ENCODE measurements around the gene KIAA1328.
"Not testable (repeated sequence)": the region's sequence is repeated elsewhere in the genome, so short reads cannot be mapped to it uniquely, and the experiment has no call there.

Gene KIAA1328

DNA sequence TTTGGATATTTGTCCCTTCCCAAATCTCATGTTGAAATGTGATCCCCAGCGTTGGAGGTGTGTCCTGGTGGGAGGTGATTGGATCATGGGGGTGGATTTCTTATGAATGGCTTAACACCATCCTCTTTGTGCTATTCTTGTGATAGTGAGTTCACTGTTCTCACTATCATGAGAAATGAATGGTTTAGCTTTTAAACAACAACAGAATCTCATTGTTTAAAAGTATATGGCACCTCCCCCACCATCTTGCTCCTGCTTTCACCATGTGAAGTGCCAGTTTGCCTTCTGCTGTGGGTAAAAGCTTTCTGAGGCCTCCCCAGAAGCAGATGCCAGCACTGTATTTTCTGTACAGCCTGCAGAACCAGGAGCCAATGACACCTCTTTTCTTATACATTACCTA is 38.1 kb downstream of the KIAA1328 start:
- H2AFZ ChIP-seq (ENCODE audit: low read depth, low read length, severe bottlenecking) = no peak overlapping the region
- no peaks in the 10 kb centered on the region for H3K27me3 ChIP-seq (ENCODE audit: low read length)
- H3K9me2 ChIP-seq (replicated peaks; ENCODE audit: insufficient read depth, low read length) = no peaks in the 10 kb centered on the region
- H3K9me3 ChIP-seq (ENCODE audit: insufficient read depth, low read length) = no peaks in the 10 kb centered on the region
- no peak overlapping the region for H3K27ac ChIP-seq (ENCODE audit: low read depth, low read length)
- no peaks in the 10 kb centered on the region for H3K36me3 ChIP-seq (ENCODE audit: low read length)
- TF ChIP-seq EZH2phosphoT487 (conservative IDR thresholded peaks at IDR 0.05; ENCODE audit: low read length) = no peak
- TF ChIP-seq, protein P1, sequence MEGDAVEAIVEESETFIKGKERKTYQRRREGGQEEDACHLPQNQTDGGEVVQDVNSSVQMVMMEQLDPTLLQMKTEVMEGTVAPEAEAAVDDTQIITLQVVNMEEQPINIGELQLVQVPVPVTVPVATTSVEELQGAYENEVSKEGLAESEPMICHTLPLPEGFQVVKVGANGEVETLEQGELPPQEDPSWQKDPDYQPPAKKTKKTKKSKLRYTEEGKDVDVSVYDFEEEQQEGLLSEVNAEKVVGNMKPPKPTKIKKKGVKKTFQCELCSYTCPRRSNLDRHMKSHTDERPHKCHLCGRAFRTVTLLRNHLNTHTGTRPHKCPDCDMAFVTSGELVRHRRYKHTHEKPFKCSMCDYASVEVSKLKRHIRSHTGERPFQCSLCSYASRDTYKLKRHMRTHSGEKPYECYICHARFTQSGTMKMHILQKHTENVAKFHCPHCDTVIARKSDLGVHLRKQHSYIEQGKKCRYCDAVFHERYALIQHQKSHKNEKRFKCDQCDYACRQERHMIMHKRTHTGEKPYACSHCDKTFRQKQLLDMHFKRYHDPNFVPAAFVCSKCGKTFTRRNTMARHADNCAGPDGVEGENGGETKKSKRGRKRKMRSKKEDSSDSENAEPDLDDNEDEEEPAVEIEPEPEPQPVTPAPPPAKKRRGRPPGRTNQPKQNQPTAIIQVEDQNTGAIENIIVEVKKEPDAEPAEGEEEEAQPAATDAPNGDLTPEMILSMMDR (IDR thresholded peaks at IDR 0.05; ENCODE audit: insufficient read depth, low read length, poor library complexity, severe bottlenecking) = no peak
- H3K4me2 ChIP-seq (ENCODE audit: low read depth, low read length, poor library complexity, severe bottlenecking) = no peak overlapping the region
- H4K20me1 ChIP-seq (ENCODE audit: low read depth, low read length) = no peaks in the 10 kb centered on the region
- no peaks in the 10 kb centered on the region for H3K79me2 ChIP-seq (ENCODE audit: insufficient read depth, low read length)
- no peaks in the 10 kb centered on the region for H3F3A ChIP-seq (ENCODE audit: insufficient read depth)
- no peak overlapping the region for H3K4me3 ChIP-seq (ENCODE audit: insufficient read depth, low read length, poor library complexity, severe bottlenecking)
- no peak overlapping the region for H3K9ac ChIP-seq (ENCODE audit: low read length)

DNA sequence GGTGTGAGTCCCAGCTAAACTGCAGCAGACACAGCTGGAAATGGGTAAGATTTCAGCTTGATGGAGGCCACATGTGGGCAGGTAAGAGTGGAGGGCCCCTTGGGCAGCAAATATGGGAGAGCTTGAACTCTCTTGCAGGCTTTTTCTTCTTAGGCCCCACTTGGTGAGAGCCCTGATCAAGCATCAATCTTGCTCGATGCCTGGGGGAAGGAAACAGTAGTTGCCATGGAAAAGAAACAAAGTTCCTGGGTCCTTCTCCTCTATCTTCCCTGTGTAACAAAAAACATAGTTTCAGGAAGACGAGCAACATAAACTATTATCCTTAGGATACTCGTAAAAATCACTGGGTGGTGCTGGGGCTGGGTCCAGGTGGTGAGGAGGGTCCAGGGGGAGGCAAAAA is 42.9 kb downstream of the KIAA1328 start:
- H3F3A ChIP-seq (ENCODE audit: insufficient read depth) = no peaks in the 10 kb centered on the region
- TF ChIP-seq EZH2phosphoT487 (conservative IDR thresholded peaks at IDR 0.05; ENCODE audit: low read length) = no peak
- TF ChIP-seq, protein P1 (IDR thresholded peaks at IDR 0.05; ENCODE audit: insufficient read depth, low read length, poor library complexity, severe bottlenecking) = no peak

GRCh38 chr18:36872329-36872728 is 43.4 kb downstream of the KIAA1328 start:
- H3K79me2 ChIP-seq (ENCODE audit: insufficient read depth, low read length) = no peaks in the 10 kb centered on the region
- no peak overlapping the region for H3K4me3 ChIP-seq (ENCODE audit: insufficient read depth, low read length, poor library complexity, severe bottlenecking)
- H3F3A ChIP-seq (ENCODE audit: insufficient read depth) = no peaks in the 10 kb centered on the region
- H3K9ac ChIP-seq (ENCODE audit: low read length) = no peak overlapping the region
- H3K36me3 ChIP-seq (ENCODE audit: low read length) = no peaks in the 10 kb centered on the region
- no peak overlapping the region for H3K4me2 ChIP-seq (ENCODE audit: low read depth, low read length, poor library complexity, severe bottlenecking)
- no peak overlapping the region for H2AFZ ChIP-seq (ENCODE audit: low read depth, low read length, severe bottlenecking)
- H3K9me2 ChIP-seq (replicated peaks; ENCODE audit: insufficient read depth, low read length) = no peaks in the 10 kb centered on the region
- no peaks in the 10 kb centered on the region for H3K9me3 ChIP-seq (ENCODE audit: insufficient read depth, low read length)
- TF ChIP-seq, protein P1 (IDR thresholded peaks at IDR 0.05; ENCODE audit: insufficient read depth, low read length, poor library complexity, severe bottlenecking) = no peak
- no peak for TF ChIP-seq EZH2phosphoT487 (conservative IDR thresholded peaks at IDR 0.05; ENCODE audit: low read length)
- H3K27ac ChIP-seq (ENCODE audit: low read depth, low read length) = no peak overlapping the region
- no peaks in the 10 kb centered on the region for H3K27me3 ChIP-seq (ENCODE audit: low read length)
- H4K20me1 ChIP-seq (ENCODE audit: low read depth, low read length) = no peaks in the 10 kb centered on the region

More for the DNA sequence above, 42.9 kb downstream of the KIAA1328 start:
- H4K20me1 ChIP-seq (ENCODE audit: low read depth, low read length) = no peaks in the 10 kb centered on the region
- no peak overlapping the region for H3K9ac ChIP-seq (ENCODE audit: low read length)
- H3K9me3 ChIP-seq (ENCODE audit: insufficient read depth, low read length) = no peaks in the 10 kb centered on the region
- no peaks in the 10 kb centered on the region for H3K9me2 ChIP-seq (replicated peaks; ENCODE audit: insufficient read depth, low read length)
- H2AFZ ChIP-seq (ENCODE audit: low read depth, low read length, severe bottlenecking) = no peak overlapping the region
- no peak overlapping the region for H3K4me3 ChIP-seq (ENCODE audit: insufficient read depth, low read length, poor library complexity, severe bottlenecking)
- H3K27me3 ChIP-seq (ENCODE audit: low read length) = no peaks in the 10 kb centered on the region
- H3K36me3 ChIP-seq (ENCODE audit: low read length) = no peaks in the 10 kb centered on the region
- H3K79me2 ChIP-seq (ENCODE audit: insufficient read depth, low read length) = no peaks in the 10 kb centered on the region
- no peak overlapping the region for H3K27ac ChIP-seq (ENCODE audit: low read depth, low read length)
- no peak overlapping the region for H3K4me2 ChIP-seq (ENCODE audit: low read depth, low read length, poor library complexity, severe bottlenecking)

DNA sequence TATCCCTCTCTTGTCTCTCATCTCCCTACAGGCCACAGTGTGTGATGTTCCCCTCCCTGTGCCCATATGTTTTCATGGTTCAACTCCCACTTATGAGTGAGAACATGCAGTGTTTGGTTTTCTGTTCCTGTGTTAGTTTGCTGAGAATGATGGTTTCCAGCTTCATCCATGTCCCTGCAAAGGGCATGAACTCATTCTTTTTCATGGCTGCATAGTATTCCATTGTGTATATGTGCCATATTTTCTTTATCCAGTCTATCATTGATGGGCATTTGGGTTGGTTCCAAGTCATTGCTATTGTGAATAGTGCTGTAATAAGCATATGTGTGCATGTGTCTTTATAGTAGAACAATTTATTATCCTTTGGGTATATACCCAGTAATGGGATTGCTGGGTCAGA is 44.9 kb downstream of the KIAA1328 start:
- H3K9me2 ChIP-seq (replicated peaks; ENCODE audit: insufficient read depth, low read length); H3K27me3 ChIP-seq (ENCODE audit: low read length); H2AFZ ChIP-seq (ENCODE audit: low read depth, low read length, severe bottlenecking); H3K9me3 ChIP-seq (ENCODE audit: insufficient read depth, low read length); H4K20me1 ChIP-seq (ENCODE audit: low read depth, low read length); H3K79me2 ChIP-seq (ENCODE audit: insufficient read depth, low read length); H3K9ac ChIP-seq (ENCODE audit: low read length); H3K4me2 ChIP-seq (ENCODE audit: low read depth, low read length, poor library complexity, severe bottlenecking); H3F3A ChIP-seq (ENCODE audit: insufficient read depth); H3K27ac ChIP-seq (ENCODE audit: low read depth, low read length); H3K36me3 ChIP-seq (ENCODE audit: low read length); H3K4me3 ChIP-seq (ENCODE audit: insufficient read depth, low read length, poor library complexity, severe bottlenecking): not testable (repeated sequence)

DNA sequence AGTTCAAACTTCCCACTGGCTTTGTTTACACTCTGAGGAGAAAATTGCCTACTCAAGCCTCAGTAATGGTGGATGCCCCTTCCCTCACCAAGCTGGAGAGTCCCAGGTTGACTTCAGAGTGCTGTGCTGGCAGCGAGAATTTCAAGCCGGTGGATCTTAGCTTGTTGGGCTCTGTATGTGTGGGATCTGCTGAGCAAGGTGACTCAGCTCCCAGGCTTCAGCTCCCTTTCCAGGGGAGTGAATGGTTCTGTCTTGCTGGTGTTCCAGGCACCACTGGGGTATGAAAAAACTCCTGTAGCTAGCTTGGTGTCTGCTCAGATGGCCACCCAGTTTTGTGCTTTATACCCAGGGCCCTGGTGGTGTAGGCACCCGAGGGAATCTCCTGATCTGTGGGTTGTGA is 50.9 kb downstream of the KIAA1328 start:
- H4K20me1 ChIP-seq (ENCODE audit: low read depth, low read length); H3K4me3 ChIP-seq (ENCODE audit: insufficient read depth, low read length, poor library complexity, severe bottlenecking); H3K9ac ChIP-seq (ENCODE audit: low read length); H3K36me3 ChIP-seq (ENCODE audit: low read length); H3K27me3 ChIP-seq (ENCODE audit: low read length); H2AFZ ChIP-seq (ENCODE audit: low read depth, low read length, severe bottlenecking); H3K79me2 ChIP-seq (ENCODE audit: insufficient read depth, low read length); H3F3A ChIP-seq (ENCODE audit: insufficient read depth); H3K4me2 ChIP-seq (ENCODE audit: low read depth, low read length, poor library complexity, severe bottlenecking); H3K9me2 ChIP-seq (replicated peaks; ENCODE audit: insufficient read depth, low read length); H3K9me3 ChIP-seq (ENCODE audit: insufficient read depth, low read length); H3K27ac ChIP-seq (ENCODE audit: low read depth, low read length): not testable (repeated sequence)
